Sigmoid colon (tissue), 7 donors: ENCODE data around the gene ZNF200. TPM values are rescaled to one million over a fixed set of nuclear protein-coding genes. Genes with fewer than 3 reads are reported as not detected.

ENCODE experiments used
- DNase-seq: peaks from one replicate; pipeline ENCODE4 v3.0.0-alpha.2; 2019
- H3K27ac ChIP-seq, 4 donors: fragments of 200-600 bp; sonication (generic); one replicate each; pipeline ENCODE4 v1.5.1; 2016 to 2019; ENCODE audit warnings: mild to moderate bottlenecking in 1 of 4
- H3K27me3 ChIP-seq, 3 donors: fragments of 200-600 bp; sonication (generic); one replicate each; pipeline ENCODE4 v1.5.1; 2019; ENCODE audit warnings: mild to moderate bottlenecking in 1 of 3
- H3K36me3 ChIP-seq, 4 donors: fragments of 200-600 bp; sonication (generic); one replicate each; pipeline ENCODE4 v1.5.1; 2016 to 2019
- H3K4me1 ChIP-seq, 4 donors: fragments of 200-600 bp; sonication (generic); one replicate each; pipeline ENCODE4 v1.5.1; 2017 to 2019
- H3K4me3 ChIP-seq, 4 donors: fragments of 200-600 bp; sonication (generic); one replicate each; pipeline ENCODE4 v1.5.1; 2017 to 2019; ENCODE audit warnings: mild to moderate bottlenecking in 2 of 4, moderate library complexity in 1 of 4
- H3K9me3 ChIP-seq, 4 donors: fragments of 200-600 bp in 3 of 4; sonication (generic) in 3 of 4; one replicate each; pipeline versions ENCODE4 v1.5.1 to v1.6.1; 2013 to 2019
- CTCF ChIP-seq, 4 experiments: fragments of 450-650 bp in 3 of 4; fragments of 200-600 bp in 1 of 4; IDR thresholded peaks; one replicate each; pipeline ENCODE4 v1.5.1; 2016 to 2019; ENCODE audit warnings: antibody characterized with exemption in 4 of 4, mild to moderate bottlenecking in 3 of 4, moderate library complexity in 2 of 4
- EP300 ChIP-seq, 4 donors: sonication (generic); formaldehyde crosslinking; IDR thresholded peaks; one replicate each; pipeline ENCODE4 v1.6.1; 2017; ENCODE audit warnings: antibody characterized with exemption in 4 of 4
- POLR2A ChIP-seq, 2 donors: fragments of 450-650 bp; IDR thresholded peaks; one replicate each; pipeline ENCODE4 v1.6.1; 2016; ENCODE audit warnings: antibody characterized with exemption in 2 of 2, mild to moderate bottlenecking in 2 of 2, moderate library complexity in 2 of 2
- POLR2AphosphoS5 ChIP-seq, 4 donors: sonication (generic); formaldehyde crosslinking; IDR thresholded peaks; one replicate each; pipeline ENCODE4 v1.6.1; 2017; ENCODE audit warnings: antibody characterized with exemption in 4 of 4
- WGBS, 2 donors: extraction: QIAGEN DNeasy Blood & Tissue Kit; methylation state at CpG; one replicate each; pipeline ENCODE4 v1.1.7; 2013; 5-methylcytosine and 5-hydroxymethylcytosine counted together
- intact Hi-C: fragments of 100-400 bp; cut with DNase I; formaldehyde crosslinking; loops from one replicate; pipeline ENCODE4 v1.15.1; 2023
- polyA plus RNA-seq, 3 donors: library from polyadenylated mRNA; stranded (reverse); fragments of 200-250 nt; gene quantifications; one replicate each; pipeline ENCODE4 v1.2.3, GENCODE V29; 2013
- total RNA-seq, 4 donors: library from RNA; depleted of rRNA; stranded (reverse); fragments of >200 nt; gene quantifications; one replicate each; pipeline ENCODE4 v1.1.0, GENCODE V29; 2016
- donor health status: healthy with polysubstance abuse.
- donor health status: Bipolar disorder and iron deficiency.
- donor health status: healthy.

ZNF200 gene
- total and polyA plus RNA-seq, 7 donors = 2.8 to 6.8 (median 5.5) TPM

- peaks cover 0 to 18% (median 12%) of the 10 kb centered on the region in 4 donors for H3K36me3 ChIP-seq
- intact Hi-C loops = loop anchor here (1.0 to 5.0 kb wide), 6 partner anchors 18 to 261 kb away; partner anchors contain the start of genes CLUAP1 and TNFRSF12A
- no peaks in the 10 kb centered on the region for H3K27me3 ChIP-seq
- peaks cover 0 to 37% (median 29%) of the 10 kb centered on the region in 4 donors for H3K4me1 ChIP-seq
- H3K4me3 ChIP-seq = peak overlapping the region; percentile 68 to 99 (median 96)
- H3K9me3 ChIP-seq = peaks cover 0 to 6% (median 0%) of the 10 kb centered on the region in 4 donors
- no peak for DNase-seq
- WGBS, 2 donors = 11 to 16% methylated on average over 29 of the region's 29 CpGs
- TF ChIP-seq CTCF (IDR thresholded peaks at IDR 0.05) = no peak
- TF ChIP-seq EP300 (IDR thresholded peaks at IDR 0.05) = no peak
- TF ChIP-seq POLR2A (IDR thresholded peaks at IDR 0.05) = no peak
- TF ChIP-seq POLR2AphosphoS5 (IDR thresholded peaks at IDR 0.05) = no peak
- H3K27ac ChIP-seq = peak overlapping the region; percentile 94 to 100 (median 99)
These were observed 47.3 kb upstream of the ZNF200 start for GRCh38 chr16:3282103-3282729.

- H3K27ac ChIP-seq = no peak overlapping the region
- DNase-seq = no peak
- no peak overlapping the region for H3K4me3 ChIP-seq
- 91 to 96% methylated on average over 6 of the region's 6 CpGs for WGBS, 2 donors
- intact Hi-C loops = loop anchor here (5.0 kb wide), 3 partner anchors 86 to 221 kb away; partner anchors contain the start of gene CLUAP1
- peaks cover 0 to 5% (median 0%) of the 10 kb centered on the region in 4 donors for H3K9me3 ChIP-seq
- no peaks in the 10 kb centered on the region for H3K27me3 ChIP-seq
- TF ChIP-seq POLR2AphosphoS5 (IDR thresholded peaks at IDR 0.05) (no peak), CTCF (IDR thresholded peaks at IDR 0.05) (no peak), EP300 (IDR thresholded peaks at IDR 0.05) (no peak), POLR2A (IDR thresholded peaks at IDR 0.05) (no peak)
- peaks cover 0 to 14% (median 8%) of the 10 kb centered on the region in 4 donors for H3K36me3 ChIP-seq
- H3K4me1 ChIP-seq = peaks cover 0 to 37% (median 29%) of the 10 kb centered on the region in 4 donors
These were observed 46.4 kb upstream of the ZNF200 start for GRCh38 chr16:3281222-3281820.

- no peaks in the 10 kb centered on the region for H3K36me3 ChIP-seq
- no peaks in the 10 kb centered on the region for H3K27me3 ChIP-seq
- TF ChIP-seq EP300 (IDR thresholded peaks at IDR 0.05) (no peak), CTCF (IDR thresholded peaks at IDR 0.05) (no peak), POLR2AphosphoS5 (IDR thresholded peaks at IDR 0.05) (no peak), POLR2A (IDR thresholded peaks at IDR 0.05) (no peak)
- H3K27ac ChIP-seq = no peak overlapping the region
- WGBS, 2 donors = 87 to 88% methylated on average over 5 of the region's 5 CpGs
- intact Hi-C loops = no loop called here
- no peaks in the 10 kb centered on the region for H3K9me3 ChIP-seq
- DNase-seq = no peak
- peaks cover 0 to 2% (median under 1%) of the 10 kb centered on the region in 4 donors for H3K4me1 ChIP-seq
- no peak overlapping the region for H3K4me3 ChIP-seq
These were observed 41.7 kb upstream of the ZNF200 start for GRCh38 chr16:3276679-3277078.

GRCh38 chr16:3274947-3275346, 40.0 kb upstream of the ZNF200 start:
- Histone ChIP-seq H3K27me3 (no peaks in the 10 kb centered on the region), H3K4me3 (no peak overlapping the region), H3K9me3 (no peaks in the 10 kb centered on the region), H3K36me3 (no peaks in the 10 kb centered on the region), H3K27ac (no peak overlapping the region), H3K4me1 (no peaks in the 10 kb centered on the region)
- intact Hi-C loops = no loop called here
- no peak for DNase-seq
- TF ChIP-seq POLR2AphosphoS5 (IDR thresholded peaks at IDR 0.05) (no peak), EP300 (IDR thresholded peaks at IDR 0.05) (no peak), POLR2A (IDR thresholded peaks at IDR 0.05) (no peak), CTCF (IDR thresholded peaks at IDR 0.05) (no peak)
